Stimulated activated CD4-positive, alpha-beta T cell treated with anti-CD3 and anti-CD28 coated beads, TNF-alpha, amount 100 ng/mL, for 48 hours (primary cell): ENCODE data around the gene ABCC3.

Experiments used
- DNase-seq, 3 donors: peaks; one replicate each; pipeline ENCODE4 v3.0.0-alpha.2; 2020; ENCODE audit warnings: low read depth in 3 of 3

The ABCC3 gene

DNA sequence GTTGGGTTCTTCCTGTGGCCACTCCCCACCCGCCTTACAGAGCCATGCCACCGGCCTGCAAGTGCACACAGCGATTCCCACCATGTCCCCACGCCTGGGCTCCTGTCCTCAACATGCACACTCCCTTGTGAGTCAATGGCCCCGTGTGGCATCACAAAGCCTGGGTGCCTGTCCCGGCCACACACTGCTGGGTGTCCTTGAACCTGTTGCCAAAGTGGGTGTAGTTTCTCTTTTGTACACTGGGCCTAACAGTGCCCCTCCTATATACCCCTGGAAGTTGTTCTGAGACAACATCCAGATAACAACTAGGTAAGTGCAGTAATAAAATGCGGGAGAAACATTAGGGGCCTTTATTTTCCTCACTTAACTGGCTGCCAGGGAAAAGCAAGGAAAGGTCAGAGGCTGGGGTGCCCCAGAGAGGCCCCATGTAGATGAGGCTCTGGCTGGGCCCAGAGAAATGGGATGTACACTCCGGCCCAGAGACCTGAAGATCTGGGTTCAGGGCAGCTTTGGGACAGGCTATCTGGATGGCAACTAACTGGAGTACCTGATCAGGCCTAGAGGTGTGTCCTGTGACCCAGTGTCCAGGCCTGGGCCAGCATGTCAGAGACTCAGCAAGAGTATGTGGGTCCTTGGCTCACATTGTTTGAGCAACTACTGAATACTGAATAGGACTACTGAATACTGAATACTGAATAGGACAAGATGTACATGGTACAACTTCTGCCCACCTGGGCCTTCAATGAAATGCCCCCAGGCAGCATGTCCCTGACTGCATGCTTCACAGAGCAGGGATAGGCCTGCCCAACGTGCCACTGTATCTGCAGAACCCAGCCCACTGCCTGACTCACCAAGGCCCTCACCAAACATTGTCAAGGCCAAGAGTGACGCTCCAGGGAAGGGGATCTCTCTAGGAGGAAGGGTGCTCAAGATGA lies 8.3 kb downstream of the ABCC3 start:
- no peak for DNase-seq

GRCh38 chr17:50645748-50646682 lies 11.3 kb downstream of the ABCC3 start:
- no peak for DNase-seq

- DNase-seq, result no peak
Observed at GRCh38 chr17:50647187-50647586, 12.5 kb downstream of the ABCC3 start.

- DNase-seq, result no peak
Observed at GRCh38 chr17:50649042-50649908, 14.6 kb downstream of the ABCC3 start.

DNA sequence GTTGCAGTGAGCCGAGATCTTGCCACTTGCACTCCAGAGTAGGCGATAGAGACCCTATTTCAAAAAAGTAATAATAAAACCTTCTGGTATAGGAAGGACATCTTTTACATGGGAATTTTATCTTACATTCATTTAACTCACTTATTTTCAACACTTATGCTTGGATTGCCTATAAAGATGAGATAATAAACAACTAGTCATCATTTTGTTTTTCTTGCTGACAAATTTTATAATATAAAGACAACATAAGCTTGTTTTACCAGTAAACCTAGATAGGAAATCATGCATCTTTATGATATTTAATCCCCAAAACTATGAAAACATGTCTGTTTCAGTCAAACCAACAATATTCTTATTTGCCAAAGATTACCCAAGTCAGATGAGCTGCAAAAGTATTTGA lies 17.0 kb downstream of the ABCC3 start:
- no peak for DNase-seq

GRCh38 chr17:50653738-50654137 lies 19.1 kb downstream of the ABCC3 start:
- DNase-seq, result no peak

GRCh38 chr17:50656509-50656908 lies 21.8 kb downstream of the ABCC3 start:
- DNase-seq, result no peak

GRCh38 chr17:50657054-50657453 lies 22.4 kb downstream of the ABCC3 start:
- DNase-seq, result no peak

- DNase-seq, result no peak
Observed at GRCh38 chr17:50657627-50658026, 22.9 kb downstream of the ABCC3 start.

DNA sequence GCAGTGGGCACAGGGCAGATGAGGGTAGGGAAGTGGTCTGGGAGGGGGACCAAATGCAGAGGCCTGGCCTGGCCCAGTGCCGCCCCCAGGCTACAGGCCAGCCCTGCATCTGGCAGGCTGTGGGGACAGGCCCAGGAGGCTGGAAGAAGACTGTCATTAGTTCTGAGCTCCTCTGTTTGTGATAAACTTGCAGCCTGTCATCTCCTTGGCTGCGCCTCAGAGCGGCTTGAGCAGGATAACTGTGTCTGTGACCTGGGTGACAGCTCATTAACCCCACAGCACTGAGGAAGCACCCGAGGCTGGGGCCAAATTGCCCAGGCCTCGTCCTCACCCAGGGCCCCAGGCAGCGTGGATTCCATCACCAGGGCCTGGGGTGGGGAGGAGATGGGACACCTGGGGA lies 23.9 kb downstream of the ABCC3 start:
- no peak for DNase-seq

DNA sequence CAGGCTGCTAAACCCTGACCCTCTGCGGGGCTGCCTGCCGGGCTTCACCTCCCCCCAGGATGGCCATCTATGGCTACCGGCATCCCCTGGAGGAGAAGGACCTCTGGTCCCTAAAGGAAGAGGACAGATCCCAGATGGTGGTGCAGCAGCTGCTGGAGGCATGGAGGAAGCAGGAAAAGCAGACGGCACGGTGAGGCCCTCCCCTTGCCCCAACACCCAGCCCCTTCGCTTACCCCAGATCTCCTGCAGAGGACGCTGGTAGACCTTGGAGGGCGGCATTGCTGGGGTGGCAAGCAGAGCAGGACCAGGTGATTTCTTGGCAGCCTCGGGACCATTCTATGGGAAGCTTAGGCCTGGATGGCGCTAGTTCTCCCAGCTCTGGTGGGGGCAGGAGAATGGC lies 24.5 kb downstream of the ABCC3 start:
- DNase-seq, result no peak

DNA sequence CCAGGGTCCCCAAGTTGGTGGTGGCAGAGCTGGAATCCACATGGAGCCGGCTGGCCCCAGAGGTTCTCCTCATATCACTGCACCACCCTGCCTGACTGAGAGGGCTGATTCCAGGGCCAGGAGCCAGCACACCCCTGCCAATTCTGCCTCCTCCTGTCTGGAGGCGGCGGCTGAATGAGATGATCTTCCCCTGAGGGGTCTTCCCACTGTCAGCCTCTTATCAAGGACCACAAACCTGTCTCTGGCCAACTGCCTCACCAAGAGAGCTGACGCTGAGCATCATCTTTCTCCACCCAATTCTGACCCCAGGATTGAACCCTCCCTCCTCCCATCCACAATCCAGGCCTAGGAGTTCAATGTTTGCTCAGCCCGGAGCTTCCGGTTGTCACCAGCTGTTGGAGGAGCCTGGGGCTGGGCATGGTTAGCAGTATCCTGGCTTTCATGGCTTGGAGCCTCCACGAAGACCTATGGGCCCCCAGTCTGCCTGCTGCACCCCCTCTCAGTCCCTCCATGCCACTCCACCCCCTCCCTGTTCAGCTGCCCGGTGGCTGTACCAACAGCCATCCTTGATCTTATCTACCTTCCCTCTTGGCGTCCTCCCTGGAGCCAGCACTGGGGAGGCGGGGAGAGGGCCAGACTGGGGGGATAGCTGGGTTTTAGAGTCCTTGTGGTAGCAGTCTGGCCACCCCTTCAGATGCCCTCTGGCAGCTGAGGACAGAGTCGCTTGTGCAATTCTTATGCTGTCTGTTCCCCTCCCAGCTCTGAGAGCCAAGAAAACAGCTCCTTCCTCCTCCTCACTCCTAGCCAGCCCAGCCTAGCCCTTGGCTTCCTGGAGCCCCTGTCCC lies 25.6 kb downstream of the ABCC3 start:
- DNase-seq, result no peak

DNA sequence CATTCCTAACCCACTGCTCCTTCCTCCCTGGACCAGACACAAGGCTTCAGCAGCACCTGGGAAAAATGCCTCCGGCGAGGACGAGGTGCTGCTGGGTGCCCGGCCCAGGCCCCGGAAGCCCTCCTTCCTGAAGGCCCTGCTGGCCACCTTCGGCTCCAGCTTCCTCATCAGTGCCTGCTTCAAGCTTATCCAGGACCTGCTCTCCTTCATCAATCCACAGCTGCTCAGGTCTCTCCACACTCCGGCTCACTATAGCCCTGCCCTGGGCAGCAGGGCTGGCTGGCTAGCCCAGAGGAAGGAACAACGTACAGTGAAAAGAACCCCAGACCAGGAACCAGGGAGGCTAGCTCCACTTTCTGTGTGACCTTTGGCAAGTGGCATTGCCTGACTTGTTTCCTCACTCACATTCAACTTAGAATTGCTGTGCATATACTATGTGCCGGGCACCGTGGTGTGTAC lies 26.2 kb downstream of the ABCC3 start:
- no peak for DNase-seq

DNA sequence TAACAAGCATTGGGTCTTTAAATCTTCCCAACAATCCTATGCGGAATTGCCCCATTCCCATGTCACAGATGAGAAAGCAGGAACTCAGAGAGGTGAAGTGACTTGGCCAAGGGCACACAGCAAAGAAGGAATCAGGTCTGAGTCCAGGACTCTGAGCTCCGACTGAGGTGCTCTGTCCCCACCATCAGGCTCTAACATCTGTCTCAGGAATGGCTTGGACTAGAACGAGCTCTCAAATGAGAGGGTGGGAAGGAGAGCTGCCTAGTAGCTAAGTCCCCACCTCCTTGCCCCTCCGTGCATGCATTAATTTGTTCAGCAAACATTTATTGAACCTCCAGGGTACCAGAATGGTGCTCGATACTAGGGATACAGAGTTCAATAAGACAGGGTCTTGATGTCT lies 26.7 kb downstream of the ABCC3 start:
- no peak for DNase-seq

GRCh38 chr17:50661795-50662391 lies 27.2 kb downstream of the ABCC3 start:
- peak; percentile 4 to 36 (median 21) for DNase-seq

- no peak for DNase-seq
Observed at GRCh38 chr17:50662632-50663225, 28.0 kb downstream of the ABCC3 start.

- DNase-seq, result no peak
Observed at GRCh38 chr17:50663812-50664374, 29.2 kb downstream of the ABCC3 start.

- DNase-seq, result no peak
Observed at GRCh38 chr17:50664788-50665458, 30.2 kb downstream of the ABCC3 start.

GRCh38 chr17:50665838-50666237 lies 31.2 kb downstream of the ABCC3 start:
- DNase-seq, result no peak
